NCI-H524 treated with DMSO at 0.1 percent for 48 hours (cell line): Measurements from ENCODE around the gene CPA2.
"Not testable (repeated sequence)": the region's sequence is repeated elsewhere in the genome, so short reads cannot be mapped to it uniquely, and the experiment has no call there.

Experiments used
- DNase-seq: peaks from one replicate; lab custom pipeline; 2025; lab: John Stamatoyannopoulos, UW

CPA2 gene

DNA sequence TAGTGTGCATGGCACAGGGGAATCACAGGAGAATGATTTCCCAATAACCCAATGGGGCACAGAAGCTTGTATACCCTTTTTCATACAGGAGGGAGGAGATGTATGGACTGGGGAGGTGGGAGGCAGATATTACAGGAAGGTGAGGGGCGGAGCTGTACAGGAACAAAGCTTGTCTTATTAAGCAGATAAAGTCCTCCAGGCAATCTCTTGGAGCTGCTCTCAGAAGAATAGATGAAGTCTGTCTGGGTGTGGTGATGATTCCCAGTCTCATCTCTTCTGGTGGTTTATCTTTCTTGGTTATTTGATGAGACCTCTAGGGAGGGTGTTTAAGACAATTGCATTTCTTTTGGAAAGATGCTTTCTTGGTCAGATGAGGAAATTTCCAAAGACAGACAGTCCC lies 52.9 kb downstream of the CPA2 start:
- no peak for DNase-seq

DNA sequence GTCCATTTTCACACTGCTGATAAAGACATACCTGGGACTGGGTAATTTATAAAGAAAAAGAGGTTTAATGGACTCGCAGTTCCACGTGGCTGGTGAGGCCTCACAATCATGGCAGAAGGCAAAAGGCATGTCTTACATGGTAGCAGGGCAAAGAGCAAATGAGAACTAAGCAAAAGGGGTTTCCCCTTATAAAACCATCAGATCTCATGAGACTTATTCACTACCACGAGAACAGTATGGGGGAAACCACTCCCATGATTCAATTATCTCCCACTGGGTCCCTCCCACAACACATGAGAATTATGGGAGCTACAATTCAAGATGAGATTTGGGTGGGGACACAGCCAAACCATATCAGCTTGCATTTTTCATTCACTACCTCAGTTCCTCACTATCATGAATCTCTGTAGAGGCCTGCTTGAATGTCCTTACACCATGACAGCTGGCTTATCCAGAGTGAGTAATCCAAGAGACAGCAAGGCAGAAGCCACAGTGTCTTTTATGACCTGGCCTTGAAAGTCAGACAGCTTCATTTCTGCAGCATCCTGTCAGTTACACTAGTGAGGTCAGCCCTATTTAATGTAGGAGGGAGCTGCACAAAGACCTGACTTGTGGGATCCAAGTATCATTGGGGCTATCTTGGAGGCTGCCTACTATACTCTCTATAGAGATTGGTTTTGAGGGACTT lies 55.0 kb downstream of the CPA2 start:
- DNase-seq: not testable (repeated sequence)

DNA sequence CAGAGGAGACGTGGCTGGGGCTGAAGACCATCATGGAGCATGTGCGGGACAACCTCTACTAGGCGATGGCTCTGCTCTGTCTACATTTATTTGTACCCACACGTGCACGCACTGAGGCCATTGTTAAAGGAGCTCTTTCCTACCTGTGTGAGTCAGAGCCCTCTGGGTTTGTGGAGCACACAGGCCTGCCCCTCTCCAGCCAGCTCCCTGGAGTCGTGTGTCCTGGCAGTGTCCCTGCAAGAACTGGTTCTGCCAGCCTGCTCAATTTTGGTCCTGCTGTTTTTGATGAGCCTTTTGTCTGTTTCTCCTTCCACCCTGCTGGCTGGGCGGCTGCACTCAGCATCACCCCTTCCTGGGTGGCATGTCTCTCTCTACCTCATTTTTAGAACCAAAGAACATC lies 56.0 kb downstream of the CPA2 start:
- DNase-seq: no peak

DNA sequence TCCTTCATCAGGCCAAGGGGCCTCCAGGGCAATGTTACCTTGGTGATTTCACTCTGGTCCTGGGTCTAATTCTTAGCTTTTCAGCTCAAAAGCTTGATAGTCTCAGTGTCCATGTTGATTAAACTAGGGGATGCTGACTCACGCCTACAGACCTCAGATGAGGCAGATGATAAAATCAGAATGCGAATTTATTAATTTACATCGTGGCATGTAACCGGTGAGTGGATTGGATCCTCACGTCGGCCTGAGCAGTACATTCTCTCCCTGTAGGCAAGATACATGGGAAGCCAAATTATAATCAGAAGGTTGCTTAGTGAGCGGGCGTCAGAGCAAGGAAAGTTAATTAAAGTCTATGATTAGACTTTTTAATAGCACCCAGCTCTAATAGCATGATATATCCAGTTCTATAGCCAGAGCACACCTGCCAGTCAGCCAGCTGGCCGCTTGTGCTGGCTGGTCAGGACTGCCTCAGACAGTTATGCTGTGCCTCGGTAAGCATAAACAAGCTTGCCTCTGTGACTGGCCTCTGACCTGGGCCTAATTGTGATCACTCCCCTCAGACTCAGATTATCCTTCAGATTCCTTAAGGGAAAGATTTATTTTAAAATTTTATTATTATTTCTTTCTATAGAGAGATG lies 57.8 kb downstream of the CPA2 start:
- no peak for DNase-seq

DNA sequence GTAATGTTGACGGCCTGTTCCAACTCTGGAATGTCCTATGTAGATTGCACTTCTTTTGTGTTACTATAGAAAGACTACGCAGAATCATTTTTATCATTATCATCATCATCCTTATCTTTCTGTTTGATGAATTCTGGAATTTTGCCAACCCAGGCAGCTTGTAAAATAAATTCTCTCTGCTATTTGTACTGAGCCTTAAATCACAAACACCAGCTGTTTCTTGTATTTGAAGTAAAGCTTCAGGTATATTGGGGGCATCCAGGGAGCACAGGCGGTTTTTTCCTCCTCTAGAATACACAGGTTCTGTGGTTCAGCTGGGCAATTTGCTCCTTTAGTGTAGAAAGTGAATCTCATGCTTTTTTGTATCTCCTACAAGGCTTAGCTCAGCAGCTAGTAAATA lies 63.0 kb downstream of the CPA2 start:
- no peak for DNase-seq

DNA sequence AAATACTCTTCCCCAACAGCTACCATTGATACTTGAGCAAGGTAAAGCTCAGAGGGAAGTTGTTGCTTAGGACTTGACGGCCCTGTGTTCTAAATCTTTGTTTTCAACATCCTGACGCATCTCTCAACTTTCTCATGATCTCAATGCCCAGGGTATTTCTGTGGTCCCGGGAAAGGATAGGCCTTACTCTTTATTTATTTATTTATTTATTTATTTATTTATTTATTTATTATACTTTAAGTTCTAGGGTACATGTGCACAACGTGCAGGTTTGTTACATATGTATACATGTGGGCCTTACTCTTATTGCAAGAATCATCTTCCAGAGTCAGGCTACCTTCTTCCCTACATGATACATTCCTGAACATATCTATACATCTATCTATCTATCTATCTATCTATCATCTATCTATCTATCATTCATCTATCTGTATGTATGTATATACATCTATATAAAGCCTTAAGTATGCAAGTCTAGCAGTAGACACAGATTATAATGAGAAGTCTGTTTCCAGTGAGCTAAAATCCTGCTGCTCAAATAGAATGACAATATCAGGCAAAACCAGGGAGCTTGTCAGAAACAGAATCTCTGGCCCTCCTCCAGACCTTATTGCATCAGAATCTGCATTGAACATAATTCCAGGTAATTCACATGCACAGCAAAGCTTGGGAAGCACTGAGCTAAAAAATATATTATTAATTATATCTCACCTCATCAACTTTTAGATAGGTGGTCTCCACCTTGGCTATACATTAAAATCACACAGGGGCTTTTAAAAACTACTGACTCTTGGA lies 65.8 kb downstream of the CPA2 start:
- DNase-seq: no peak

DNA sequence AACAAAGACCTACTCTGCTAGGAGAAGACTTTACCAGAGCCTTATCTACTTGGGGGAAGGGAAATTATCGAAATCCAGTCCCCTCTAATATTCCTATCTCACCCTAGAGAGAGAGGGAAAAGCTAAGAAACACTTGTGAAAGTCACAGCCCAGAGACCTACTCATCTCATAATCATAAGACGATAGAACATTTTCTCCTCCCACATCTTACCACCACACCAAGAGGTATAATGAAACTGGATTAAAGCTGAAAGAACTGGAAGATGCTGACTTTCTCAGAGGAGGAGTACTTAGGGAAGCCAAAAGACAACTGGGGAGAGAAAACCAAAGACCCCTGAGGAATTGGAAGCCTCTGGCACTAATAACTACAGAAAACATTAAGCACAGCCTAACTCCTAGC lies 67.2 kb downstream of the CPA2 start:
- no peak for DNase-seq

DNA sequence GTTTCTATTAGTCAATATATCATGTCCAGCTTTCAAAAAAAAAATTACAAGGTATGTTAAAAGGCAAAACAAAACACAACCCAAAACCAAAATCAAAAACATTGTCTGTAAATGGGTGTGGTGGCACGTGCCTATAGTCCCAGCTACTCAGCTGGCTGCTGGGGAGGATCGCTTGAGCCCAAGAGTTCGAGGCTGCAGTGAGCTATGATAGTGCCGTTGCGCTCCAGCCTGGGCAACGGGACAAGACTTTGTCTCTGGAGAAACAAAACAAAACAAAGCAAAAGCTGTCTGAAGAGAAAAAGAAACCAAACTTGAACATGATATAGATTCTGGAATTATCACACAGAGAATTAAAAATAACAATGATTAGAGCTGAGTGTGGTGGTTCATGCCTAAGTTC lies 67.6 kb downstream of the CPA2 start:
- no peak for DNase-seq

DNA sequence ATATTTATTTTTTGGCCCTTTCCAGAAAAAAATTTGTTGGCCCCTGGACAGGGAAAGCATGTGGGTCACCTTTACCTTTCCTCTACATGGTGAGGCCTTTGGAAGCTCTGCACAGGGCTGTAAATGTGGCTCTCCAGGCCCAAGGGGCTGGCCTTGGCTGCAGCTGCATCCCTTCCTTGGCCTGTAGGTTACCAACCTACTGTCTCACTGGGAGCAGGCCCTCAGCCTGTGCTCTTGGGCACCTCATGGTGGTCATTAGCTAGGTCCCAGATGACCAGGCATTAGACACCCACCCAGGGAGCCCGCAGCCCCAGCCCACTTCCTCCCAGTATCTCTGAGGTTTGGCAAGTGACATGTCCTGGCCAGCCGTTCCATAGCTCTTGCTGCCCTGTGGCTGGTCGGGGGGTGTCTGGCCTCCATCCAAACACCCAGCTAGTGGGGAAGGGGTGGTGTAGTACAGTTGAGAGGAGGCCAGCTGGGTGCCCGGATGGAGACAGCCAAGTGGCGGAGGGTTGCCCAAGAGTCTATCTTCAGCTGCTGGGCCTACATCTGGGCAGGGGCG lies 70.8 kb downstream of the CPA2 start:
- no peak for DNase-seq

DNA sequence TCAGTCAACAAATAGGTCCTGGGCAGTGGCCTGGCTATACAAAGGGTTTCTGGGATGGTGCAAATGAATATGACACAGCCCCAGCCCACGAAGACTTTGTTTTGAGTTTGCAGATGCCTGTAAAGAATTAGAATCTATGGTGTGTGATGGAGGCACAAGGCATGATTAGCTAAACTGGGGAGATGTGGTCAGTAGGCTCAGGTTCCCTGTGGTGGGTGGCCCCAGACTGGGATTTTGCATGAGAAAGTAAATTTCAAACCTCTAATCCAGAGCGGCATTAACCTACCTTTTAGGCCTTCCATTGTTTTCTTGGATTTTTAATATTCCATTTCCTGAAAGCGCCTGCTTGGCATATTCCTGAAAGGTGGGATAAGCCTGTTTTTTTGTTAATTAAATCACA lies 71.6 kb downstream of the CPA2 start:
- DNase-seq: no peak
